Nephron (organoid): ENCODE results near the gene PTMA.
"Not testable (repeated sequence)": the region's sequence is repeated elsewhere in the genome, so short reads cannot be mapped to it uniquely, and the experiment has no call there.

Source experiments
- H3K27ac Mint-ChIP-seq, 3 experiments: 2 replicates each; pipeline ENCODE4 v1.8.0; 2020; ENCODE audit warnings: mixed read lengths in 3 of 3, mild to moderate bottlenecking in 2 of 3, moderate library complexity in 1 of 3
- H3K27me3 Mint-ChIP-seq: 2 replicates; pipeline ENCODE4 v1.8.0; 2021; ENCODE audit warnings: low read depth, mild to moderate bottlenecking, moderate library complexity, mixed read lengths
- H3K36me3 Mint-ChIP-seq: 2 replicates; pipeline ENCODE4 v1.8.0; 2020; ENCODE audit warnings: low read depth, mixed read lengths
- H3K4me1 Mint-ChIP-seq: 2 replicates; pipeline ENCODE4 v1.8.0; 2020; ENCODE audit warnings: mixed read lengths
- H3K4me3 Mint-ChIP-seq, 3 experiments: 2 replicates each; pipeline ENCODE4 v1.8.0; 2020; ENCODE audit warnings: mild to moderate bottlenecking in 3 of 3, mixed read lengths in 3 of 3, moderate library complexity in 2 of 3
- H3K9me3 Mint-ChIP-seq: 2 replicates; pipeline ENCODE4 v1.8.0; 2020; ENCODE audit warnings: mixed read lengths
- CTCF ChIP-seq, 3 experiments: fragments of 200-600 bp; sonication (generic); IDR thresholded peaks; one replicate each; pipeline ENCODE4 v1.5.0; 2021; ENCODE audit warnings: antibody characterized with exemption in 3 of 3; ENCODE audit not compliant: unreplicated experiment in 3 of 3

Gene PTMA

GRCh38 chr2:231707927-231708772, at the start of gene PTMA:
PTMA (plus strand) TSS chr2:231708525; CDS start chr2:231708707, 182 bp downstream.
- H3K36me3 Mint-ChIP-seq, result peaks cover 23% of the 10 kb centered on the region
- H3K27me3 Mint-ChIP-seq, result no peaks in the 10 kb centered on the region
- peaks cover 3% of the 10 kb centered on the region for H3K9me3 Mint-ChIP-seq
- no peak for TF ChIP-seq CTCF (IDR thresholded peaks at IDR 0.05; ENCODE audit: unreplicated experiment in 3 of 3)
- H3K4me3 Mint-ChIP-seq, result peak within 1 kb of the TSS; percentile 99 to 100 (median 99)
- peaks cover 18% of the 10 kb centered on the region for H3K4me1 Mint-ChIP-seq
- peak within 1 kb of the TSS; percentile 100 for H3K27ac Mint-ChIP-seq

GRCh38 chr2:231660073-231660472, 48.3 kb upstream of the PTMA start:
- peak overlapping the region in 1 of 3 experiments; percentile 92 for H3K27ac Mint-ChIP-seq
- not testable (repeated sequence) for H3K4me3 Mint-ChIP-seq

GRCh38 chr2:231660860-231661259, 47.5 kb upstream of the PTMA start:
- H3K27ac Mint-ChIP-seq, result peak overlapping the region; percentile 91 to 92 (median 92)
- H3K36me3 Mint-ChIP-seq, result no peaks in the 10 kb centered on the region
- no peak for TF ChIP-seq CTCF (IDR thresholded peaks at IDR 0.05; ENCODE audit: unreplicated experiment in 3 of 3)
- H3K4me3 Mint-ChIP-seq, result peak overlapping the region in 2 of 3 experiments; percentile 11 to 50
- peaks cover 9% of the 10 kb centered on the region for H3K4me1 Mint-ChIP-seq
- H3K27me3 Mint-ChIP-seq, result no peaks in the 10 kb centered on the region
- no peaks in the 10 kb centered on the region for H3K9me3 Mint-ChIP-seq

More at GRCh38 chr2:231660073-231660472, 48.3 kb upstream of the PTMA start:
- not testable (repeated sequence) for H3K27me3 Mint-ChIP-seq, H3K4me1 Mint-ChIP-seq, H3K36me3 Mint-ChIP-seq, H3K9me3 Mint-ChIP-seq

- no peaks in the 10 kb centered on the region for H3K36me3 Mint-ChIP-seq
- peak overlapping the region; percentile 91 to 98 (median 92) for H3K27ac Mint-ChIP-seq
- H3K27me3 Mint-ChIP-seq, result no peaks in the 10 kb centered on the region
- peak overlapping the region; percentile 72 to 75 (median 73) for H3K4me3 Mint-ChIP-seq
- TF ChIP-seq CTCF (IDR thresholded peaks at IDR 0.05; ENCODE audit: unreplicated experiment in 3 of 3), result no peak
- H3K9me3 Mint-ChIP-seq, result no peaks in the 10 kb centered on the region
- peaks cover 13% of the 10 kb centered on the region for H3K4me1 Mint-ChIP-seq
These were observed 46.8 kb upstream of the PTMA start for GRCh38 chr2:231661422-231662027.

- H3K27me3 Mint-ChIP-seq, result no peaks in the 10 kb centered on the region
- H3K36me3 Mint-ChIP-seq, result no peaks in the 10 kb centered on the region
- H3K9me3 Mint-ChIP-seq, result no peaks in the 10 kb centered on the region
- peak overlapping the region; percentile 72 to 75 (median 73) for H3K4me3 Mint-ChIP-seq
- peaks cover 17% of the 10 kb centered on the region for H3K4me1 Mint-ChIP-seq
- no peak for TF ChIP-seq CTCF (IDR thresholded peaks at IDR 0.05; ENCODE audit: unreplicated experiment in 3 of 3)
- H3K27ac Mint-ChIP-seq, result peak overlapping the region; percentile 91 to 98 (median 92)
These were observed 46.1 kb upstream of the PTMA start for GRCh38 chr2:231662028-231662810.
